Fibroblast of the aortic adventitia (primary cell): ENCODE measurements around the gene TRIM45. TPM values are rescaled to one million over a fixed set of nuclear protein-coding genes. Genes with fewer than 3 reads are reported as not detected.

Source experiments
- DNase-seq: peaks from one replicate; pipeline ENCODE4 v3.0.0-alpha.2; 2010; ENCODE audit warnings: low read depth
- H3K4me3 ChIP-seq: 2 replicates; pipeline ENCODE4 v1.5.1; 2011; ENCODE audit warnings: low read depth, mild to moderate bottlenecking, control low read depth, low read length, moderate library complexity
- total RNA-seq: library from RNA; depleted of rRNA; stranded (reverse); fragments of >200 nt; gene quantifications from 2 replicates; pipeline ENCODE4 v1.2.3, GENCODE V29; 2012; ENCODE audit warnings: low replicate concordance
- TF ChIP-seq, protein P1 (sequence below): IDR thresholded peaks from 2 replicates; pipeline ENCODE4 v1.5.1; 2011; ENCODE audit warnings: mild to moderate bottlenecking, low read length, control low read depth, inconsistent platforms; ENCODE audit not compliant: insufficient read depth

Gene TRIM45
- total RNA-seq, 1 donor = 3.3 TPM

GRCh38 chr1:117143871-117144270, 22.3 kb upstream of the TRIM45 start:
- H3K4me3 ChIP-seq = no peak overlapping the region
- TF ChIP-seq, protein P1, sequence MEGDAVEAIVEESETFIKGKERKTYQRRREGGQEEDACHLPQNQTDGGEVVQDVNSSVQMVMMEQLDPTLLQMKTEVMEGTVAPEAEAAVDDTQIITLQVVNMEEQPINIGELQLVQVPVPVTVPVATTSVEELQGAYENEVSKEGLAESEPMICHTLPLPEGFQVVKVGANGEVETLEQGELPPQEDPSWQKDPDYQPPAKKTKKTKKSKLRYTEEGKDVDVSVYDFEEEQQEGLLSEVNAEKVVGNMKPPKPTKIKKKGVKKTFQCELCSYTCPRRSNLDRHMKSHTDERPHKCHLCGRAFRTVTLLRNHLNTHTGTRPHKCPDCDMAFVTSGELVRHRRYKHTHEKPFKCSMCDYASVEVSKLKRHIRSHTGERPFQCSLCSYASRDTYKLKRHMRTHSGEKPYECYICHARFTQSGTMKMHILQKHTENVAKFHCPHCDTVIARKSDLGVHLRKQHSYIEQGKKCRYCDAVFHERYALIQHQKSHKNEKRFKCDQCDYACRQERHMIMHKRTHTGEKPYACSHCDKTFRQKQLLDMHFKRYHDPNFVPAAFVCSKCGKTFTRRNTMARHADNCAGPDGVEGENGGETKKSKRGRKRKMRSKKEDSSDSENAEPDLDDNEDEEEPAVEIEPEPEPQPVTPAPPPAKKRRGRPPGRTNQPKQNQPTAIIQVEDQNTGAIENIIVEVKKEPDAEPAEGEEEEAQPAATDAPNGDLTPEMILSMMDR = no peak
- DNase-seq = peak; percentile 82

- no peak overlapping the region for H3K4me3 ChIP-seq
- DNase-seq = no peak
- TF ChIP-seq, protein P1 = no peak
Observed at GRCh38 chr1:117143172-117143571, 21.6 kb upstream of the TRIM45 start.

DNA sequence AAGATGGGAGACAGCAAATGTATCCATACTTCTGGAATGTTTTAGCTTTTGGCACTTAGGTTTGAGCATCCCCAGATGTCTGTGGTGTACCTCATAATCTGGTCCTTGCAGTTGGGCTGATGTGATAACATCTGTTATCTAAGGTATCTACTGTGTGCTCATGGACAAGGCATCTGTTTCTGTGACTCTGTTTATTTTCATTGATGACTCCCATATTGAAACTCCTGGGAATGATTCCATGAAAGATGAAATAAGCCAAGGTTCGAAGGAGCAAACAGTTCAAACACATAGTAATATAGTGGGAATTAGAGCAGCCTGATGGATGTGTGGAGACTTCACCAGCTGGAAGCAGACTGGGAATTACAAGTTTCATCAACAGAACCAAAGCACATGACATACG, 20.7 kb upstream of the TRIM45 start:
- DNase-seq = peak; percentile 94
- TF ChIP-seq, protein P1 = no peak
- no peak overlapping the region for H3K4me3 ChIP-seq

GRCh38 chr1:117138561-117138960, 17.0 kb upstream of the TRIM45 start:
- H3K4me3 ChIP-seq = no peak overlapping the region
- TF ChIP-seq, protein P1 = no peak
- DNase-seq = no peak

DNA sequence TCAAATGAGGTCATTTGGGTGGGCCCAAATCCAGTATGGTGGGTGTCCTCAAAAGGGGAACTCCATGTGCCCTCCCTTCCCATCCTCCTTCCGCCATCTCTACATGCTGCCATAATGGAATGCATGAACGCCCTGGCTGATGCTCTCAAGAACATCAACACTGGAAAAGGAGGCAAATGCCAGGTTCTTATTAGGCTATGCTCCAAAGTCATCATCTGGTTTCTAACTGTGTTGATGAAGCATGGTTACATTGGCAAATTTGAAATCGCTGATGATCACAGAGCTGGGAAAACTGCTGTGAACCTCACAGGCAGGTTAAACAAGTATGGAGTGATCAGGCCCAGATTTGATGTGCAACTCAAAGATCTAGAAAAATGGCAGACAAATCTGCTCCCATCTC, 16.6 kb upstream of the TRIM45 start:
- no peak overlapping the region for H3K4me3 ChIP-seq
- TF ChIP-seq, protein P1 = no peak
- no peak for DNase-seq

GRCh38 chr1:117137281-117137855, 15.8 kb upstream of the TRIM45 start:
- DNase-seq = no peak
- TF ChIP-seq, protein P1 = no peak
- no peak overlapping the region for H3K4me3 ChIP-seq

- DNase-seq = no peak
- H3K4me3 ChIP-seq = no peak overlapping the region
- TF ChIP-seq, protein P1 = no peak
Observed at GRCh38 chr1:117136749-117137148, 15.2 kb upstream of the TRIM45 start.
